ENCODE data around the gene SLC24A3. TPM values are rescaled to one million over a fixed set of nuclear protein-coding genes. Genes with fewer than 3 reads are reported as not detected.

SLC24A3 gene
- total RNA-seq, 1 donor from 2014 or later: not detected

DNA sequence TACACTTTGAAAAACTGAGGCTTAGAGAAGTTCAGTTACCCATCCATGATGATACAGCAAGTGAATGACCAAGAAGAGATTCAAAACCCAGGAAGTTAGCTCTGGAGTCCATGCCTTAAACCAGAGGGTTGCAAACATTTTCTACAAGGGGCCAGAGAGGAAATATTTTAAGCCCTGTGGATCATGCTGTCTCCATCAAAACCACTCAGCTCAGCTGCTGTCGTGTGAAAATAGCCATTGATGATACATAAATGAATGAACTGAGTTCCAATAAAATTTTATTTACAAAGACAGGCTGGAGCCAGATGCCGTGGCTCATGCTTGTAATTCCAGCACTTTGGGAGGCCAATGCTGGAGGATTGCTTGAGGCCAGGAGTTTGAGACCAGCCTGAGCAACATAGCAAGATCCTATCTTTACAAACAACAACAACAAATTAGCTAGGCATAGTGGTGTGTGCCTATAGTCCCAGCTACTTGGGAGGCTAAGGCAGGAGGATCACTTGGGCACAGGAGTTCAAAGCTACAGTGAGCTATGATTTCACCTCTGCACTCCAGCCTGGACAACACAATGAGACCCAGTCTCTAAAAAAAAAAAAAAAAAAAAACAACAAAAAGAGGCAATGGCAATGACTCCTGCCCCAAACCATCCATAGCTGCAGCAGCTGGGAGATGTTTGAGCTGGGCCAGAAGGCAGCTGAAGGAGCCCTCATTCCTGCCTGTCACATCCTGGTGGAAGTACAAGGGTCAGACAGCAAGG, 501.6 kb downstream of the SLC24A3 start:
- intact Hi-C loops (cut with micrococcal nuclease): no loop called here
- Mint-ChIP-seq H3K27ac (no peak overlapping the region), H3K4me1 (ENCODE audit: low read depth) (no peaks in the 10 kb centered on the region), H3K4me3 (ENCODE audit: low read depth) (no peak overlapping the region), H3K9me3 (peaks cover 6% of the 10 kb centered on the region), H3K27me3 (ENCODE audit: low read depth) (no peaks in the 10 kb centered on the region), H3K36me3 (ENCODE audit: low read depth) (no peaks in the 10 kb centered on the region)
- no peak for DNase-seq (ENCODE audit: low spot score)

DNA sequence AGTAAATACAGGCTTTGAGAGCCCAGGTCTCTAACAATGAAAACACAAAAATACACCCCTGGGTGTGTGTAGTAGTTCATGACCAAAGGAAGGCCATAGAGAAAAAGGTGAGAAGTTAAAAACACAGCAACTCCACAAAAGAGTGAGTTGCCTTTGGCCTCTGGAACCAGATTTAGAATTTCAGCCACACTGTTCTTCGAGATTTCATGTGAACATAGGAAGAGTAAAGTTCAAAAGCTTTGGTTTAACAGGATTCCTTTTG, 502.1 kb downstream of the SLC24A3 start:
- Mint-ChIP-seq H3K9me3 (peaks cover 6% of the 10 kb centered on the region), H3K27me3 (ENCODE audit: low read depth) (no peaks in the 10 kb centered on the region), H3K27ac (no peak overlapping the region), H3K36me3 (ENCODE audit: low read depth) (no peaks in the 10 kb centered on the region), H3K4me3 (ENCODE audit: low read depth) (no peak overlapping the region), H3K4me1 (ENCODE audit: low read depth) (no peaks in the 10 kb centered on the region)
- intact Hi-C loops (cut with micrococcal nuclease): no loop called here
- no peak for DNase-seq (ENCODE audit: low spot score)

- no peaks in the 10 kb centered on the region for H3K27me3 Mint-ChIP-seq (ENCODE audit: low read depth)
- no peaks in the 10 kb centered on the region for H3K36me3 Mint-ChIP-seq (ENCODE audit: low read depth)
- DNase-seq (ENCODE audit: low spot score): no peak
- H3K4me1 Mint-ChIP-seq (ENCODE audit: low read depth): no peaks in the 10 kb centered on the region
- no peak overlapping the region for H3K4me3 Mint-ChIP-seq (ENCODE audit: low read depth)
- no peak overlapping the region for H3K27ac Mint-ChIP-seq
- H3K9me3 Mint-ChIP-seq: peaks cover 3% of the 10 kb centered on the region
- intact Hi-C loops (cut with micrococcal nuclease): no loop called here
Measured at GRCh38 chr20:19715986-19716385, 503.5 kb downstream of the SLC24A3 start.

GRCh38 chr20:19718880-19719279, 506.4 kb downstream of the SLC24A3 start:
- intact Hi-C loops (cut with micrococcal nuclease): no loop called here
- no peak overlapping the region for H3K4me3 Mint-ChIP-seq (ENCODE audit: low read depth)
- no peaks in the 10 kb centered on the region for H3K27me3 Mint-ChIP-seq (ENCODE audit: low read depth)
- H3K27ac Mint-ChIP-seq: no peak overlapping the region
- no peaks in the 10 kb centered on the region for H3K9me3 Mint-ChIP-seq
- no peaks in the 10 kb centered on the region for H3K4me1 Mint-ChIP-seq (ENCODE audit: low read depth)
- DNase-seq (ENCODE audit: low spot score): no peak
- no peaks in the 10 kb centered on the region for H3K36me3 Mint-ChIP-seq (ENCODE audit: low read depth)

DNA sequence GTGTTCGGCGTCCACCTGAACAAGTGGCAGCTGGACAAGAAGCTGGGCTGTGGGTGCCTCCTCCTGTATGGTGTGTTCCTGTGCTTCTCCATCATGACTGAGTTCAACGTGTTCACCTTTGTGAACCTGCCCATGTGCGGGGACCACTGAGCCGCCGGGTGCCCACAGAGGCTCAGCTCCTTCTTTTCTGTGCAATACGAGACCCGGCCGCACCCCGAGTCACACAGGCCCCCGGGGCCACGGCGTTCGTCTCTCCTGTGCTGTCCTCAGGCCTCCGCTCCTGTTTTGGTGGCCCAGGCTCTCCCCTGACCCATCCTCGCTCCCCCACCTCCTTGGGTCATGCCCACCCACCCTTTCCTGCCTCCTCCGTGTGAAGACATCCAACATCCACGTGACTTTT, 508.5 kb downstream of the SLC24A3 start:
- no peaks in the 10 kb centered on the region for H3K9me3 Mint-ChIP-seq
- DNase-seq (ENCODE audit: low spot score): no peak
- no peaks in the 10 kb centered on the region for H3K27me3 Mint-ChIP-seq (ENCODE audit: low read depth)
- no peaks in the 10 kb centered on the region for H3K4me1 Mint-ChIP-seq (ENCODE audit: low read depth)
- H3K4me3 Mint-ChIP-seq (ENCODE audit: low read depth): no peak overlapping the region
- no peak overlapping the region for H3K27ac Mint-ChIP-seq
- intact Hi-C loops (cut with micrococcal nuclease): no loop called here
- H3K36me3 Mint-ChIP-seq (ENCODE audit: low read depth): no peaks in the 10 kb centered on the region

DNA sequence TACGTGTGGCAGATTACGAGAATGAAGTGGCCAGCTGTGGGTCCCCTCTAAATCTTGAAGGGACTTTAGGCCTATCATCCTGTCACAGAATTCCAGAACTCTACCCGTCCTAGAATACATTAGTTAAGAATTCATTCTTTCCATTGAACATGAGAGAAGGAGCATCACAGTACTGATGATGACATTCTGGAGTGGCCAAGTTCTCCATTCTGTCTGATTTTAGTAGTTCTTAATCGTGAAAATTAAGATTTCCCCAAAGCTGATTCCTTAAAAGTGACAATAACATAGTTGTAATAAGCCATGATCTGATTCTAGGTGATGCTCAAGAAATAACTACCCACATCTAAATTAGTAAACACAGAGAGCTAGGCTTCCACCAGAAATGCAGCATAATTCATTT, 510.6 kb downstream of the SLC24A3 start:
- no peak for DNase-seq (ENCODE audit: low spot score)
- H3K36me3 Mint-ChIP-seq (ENCODE audit: low read depth): no peaks in the 10 kb centered on the region
- no peak overlapping the region for H3K4me3 Mint-ChIP-seq (ENCODE audit: low read depth)
- H3K4me1 Mint-ChIP-seq (ENCODE audit: low read depth): no peaks in the 10 kb centered on the region
- H3K27me3 Mint-ChIP-seq (ENCODE audit: low read depth): no peaks in the 10 kb centered on the region
- no peaks in the 10 kb centered on the region for H3K9me3 Mint-ChIP-seq
- intact Hi-C loops (cut with micrococcal nuclease): no loop called here
- H3K27ac Mint-ChIP-seq: no peak overlapping the region

DNA sequence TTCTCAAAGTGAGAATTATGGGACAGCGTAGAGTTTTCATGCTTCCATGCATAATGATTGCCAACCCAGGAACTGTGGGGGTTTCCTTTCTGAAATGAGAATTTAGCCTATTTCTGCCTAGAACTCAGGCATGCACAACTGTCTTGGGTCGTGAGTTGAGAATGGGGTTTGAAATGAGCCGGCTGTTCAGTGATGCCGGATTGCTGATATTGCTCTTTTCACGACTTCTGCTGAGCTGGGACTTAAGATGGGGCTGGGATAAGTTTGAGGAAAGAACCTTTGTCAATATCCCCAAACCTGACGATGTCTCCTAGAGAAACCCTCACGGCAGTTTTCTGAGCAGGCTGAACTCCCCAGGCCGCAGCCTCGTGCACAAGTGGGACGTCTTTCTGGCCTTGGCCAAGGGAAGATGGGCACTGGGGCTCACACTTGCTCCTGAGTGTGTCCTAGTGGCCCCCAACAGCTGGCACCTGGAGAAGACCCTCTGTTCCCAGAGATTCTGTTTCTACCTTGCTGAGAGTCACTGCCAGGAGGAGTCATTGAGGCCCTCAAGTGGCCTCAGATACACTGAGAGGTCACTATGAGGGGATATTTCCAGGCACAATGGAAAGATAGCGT, 511.5 kb downstream of the SLC24A3 start:
- no peaks in the 10 kb centered on the region for H3K27me3 Mint-ChIP-seq (ENCODE audit: low read depth)
- H3K27ac Mint-ChIP-seq: no peak overlapping the region

DNA sequence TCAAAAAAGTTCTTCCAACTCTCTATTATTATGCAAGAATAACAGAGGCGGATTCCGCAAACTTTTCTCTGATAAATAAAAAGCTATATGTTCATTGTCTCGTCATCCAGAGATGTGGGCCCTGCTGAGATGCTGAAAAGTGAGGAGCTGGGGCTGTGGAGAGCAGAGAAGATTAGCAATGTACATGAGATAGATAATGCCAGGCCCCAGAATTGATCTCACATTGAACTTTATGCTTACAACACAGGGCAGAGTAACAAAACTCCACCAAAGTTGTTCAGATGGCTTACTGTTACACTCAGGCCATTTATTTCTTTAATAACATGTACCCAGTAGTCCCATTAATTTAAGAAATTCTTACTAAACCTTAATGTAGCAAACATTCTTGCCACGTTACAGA, 512.9 kb downstream of the SLC24A3 start:
- Mint-ChIP-seq H3K27me3 (ENCODE audit: low read depth) (no peaks in the 10 kb centered on the region), H3K4me3 (ENCODE audit: low read depth) (no peak overlapping the region), H3K27ac (no peak overlapping the region), H3K4me1 (ENCODE audit: low read depth) (no peaks in the 10 kb centered on the region), H3K9me3 (no peaks in the 10 kb centered on the region), H3K36me3 (ENCODE audit: low read depth) (no peaks in the 10 kb centered on the region)
- DNase-seq (ENCODE audit: low spot score): no peak
- intact Hi-C loops (cut with micrococcal nuclease): no loop called here

More for the DNA sequence above, 511.5 kb downstream of the SLC24A3 start:
- Mint-ChIP-seq H3K9me3 (no peaks in the 10 kb centered on the region), H3K4me3 (ENCODE audit: low read depth) (no peak overlapping the region), H3K4me1 (ENCODE audit: low read depth) (no peaks in the 10 kb centered on the region), H3K36me3 (ENCODE audit: low read depth) (no peaks in the 10 kb centered on the region)
- DNase-seq (ENCODE audit: low spot score): no peak
- intact Hi-C loops (cut with micrococcal nuclease): no loop called here

GRCh38 chr20:19725814-19726525, 513.5 kb downstream of the SLC24A3 start:
- Mint-ChIP-seq H3K36me3 (ENCODE audit: low read depth) (no peaks in the 10 kb centered on the region), H3K27ac (no peak overlapping the region), H3K9me3 (no peaks in the 10 kb centered on the region), H3K27me3 (ENCODE audit: low read depth) (no peaks in the 10 kb centered on the region), H3K4me1 (ENCODE audit: low read depth) (no peaks in the 10 kb centered on the region), H3K4me3 (ENCODE audit: low read depth) (no peak overlapping the region)
- no peak for DNase-seq (ENCODE audit: low spot score)
- intact Hi-C loops (cut with micrococcal nuclease): no loop called here

GRCh38 chr20:19727251-19727847, 514.9 kb downstream of the SLC24A3 start:
- no peak for DNase-seq (ENCODE audit: low spot score)
- Mint-ChIP-seq H3K9me3 (no peaks in the 10 kb centered on the region), H3K27ac (no peak overlapping the region), H3K4me3 (ENCODE audit: low read depth) (no peak overlapping the region), H3K36me3 (ENCODE audit: low read depth) (no peaks in the 10 kb centered on the region), H3K4me1 (ENCODE audit: low read depth) (no peaks in the 10 kb centered on the region), H3K27me3 (ENCODE audit: low read depth) (no peaks in the 10 kb centered on the region)
- intact Hi-C loops (cut with micrococcal nuclease): no loop called here

GRCh38 chr20:19729672-19730071, 517.2 kb downstream of the SLC24A3 start:
- Mint-ChIP-seq H3K4me1 (ENCODE audit: low read depth) (no peaks in the 10 kb centered on the region), H3K4me3 (ENCODE audit: low read depth) (no peak overlapping the region), H3K36me3 (ENCODE audit: low read depth) (no peaks in the 10 kb centered on the region), H3K9me3 (no peaks in the 10 kb centered on the region), H3K27ac (no peak overlapping the region), H3K27me3 (ENCODE audit: low read depth) (no peaks in the 10 kb centered on the region)
- intact Hi-C loops (cut with micrococcal nuclease): no loop called here
- DNase-seq (ENCODE audit: low spot score): no peak

DNA sequence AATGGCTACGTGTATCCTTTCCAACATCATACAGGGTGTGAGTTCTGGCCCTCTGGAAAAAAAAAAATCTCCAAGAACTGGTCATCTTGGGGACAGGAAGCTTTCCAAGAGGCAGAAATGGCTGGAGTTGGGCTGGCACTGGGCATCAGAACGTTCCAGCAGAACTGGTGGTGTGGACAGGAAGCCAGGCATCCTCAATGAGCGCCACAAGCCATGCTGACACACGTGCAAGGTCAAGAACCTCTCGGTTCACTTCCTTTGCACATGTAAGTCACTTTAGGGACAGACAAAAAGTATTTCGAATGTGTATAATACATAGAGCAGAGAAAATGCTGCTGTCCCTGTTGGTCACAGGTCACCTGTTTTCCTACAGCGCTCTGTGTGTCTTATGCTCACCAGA, 518.3 kb downstream of the SLC24A3 start:
- intact Hi-C loops (cut with micrococcal nuclease): no loop called here
- Mint-ChIP-seq H3K36me3 (ENCODE audit: low read depth) (no peaks in the 10 kb centered on the region), H3K4me3 (ENCODE audit: low read depth) (no peak overlapping the region)

DNA sequence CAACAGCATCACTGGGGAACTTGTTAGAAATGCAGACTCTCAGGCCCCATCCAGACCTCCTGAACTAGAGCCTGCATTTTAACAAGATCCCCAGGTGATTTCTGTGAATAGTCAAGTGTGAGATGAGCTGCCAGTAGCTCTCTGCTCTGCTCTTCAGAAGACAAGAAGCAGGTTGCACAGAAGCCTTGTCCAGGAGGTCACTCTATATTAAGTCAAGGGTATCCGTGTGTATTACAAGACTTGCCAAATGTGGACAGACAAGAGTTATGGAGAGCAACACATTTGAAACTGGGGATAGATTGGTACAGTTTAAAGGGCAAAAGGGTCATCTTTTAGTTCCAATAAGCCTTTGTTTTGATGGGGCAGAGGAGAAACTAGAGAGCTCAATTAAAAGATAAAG, 522.4 kb downstream of the SLC24A3 start:
- H3K9me3 Mint-ChIP-seq: no peaks in the 10 kb centered on the region
- no peak overlapping the region for H3K4me3 Mint-ChIP-seq (ENCODE audit: low read depth)
- no peak overlapping the region for H3K27ac Mint-ChIP-seq
- no peak for DNase-seq (ENCODE audit: low spot score)
- H3K4me1 Mint-ChIP-seq (ENCODE audit: low read depth): peaks cover 4% of the 10 kb centered on the region
- intact Hi-C loops (cut with micrococcal nuclease): no loop called here
- H3K27me3 Mint-ChIP-seq (ENCODE audit: low read depth): no peaks in the 10 kb centered on the region
- H3K36me3 Mint-ChIP-seq (ENCODE audit: low read depth): no peaks in the 10 kb centered on the region

More for the DNA sequence above, 518.3 kb downstream of the SLC24A3 start:
- Mint-ChIP-seq H3K27me3 (ENCODE audit: low read depth) (no peaks in the 10 kb centered on the region), H3K9me3 (no peaks in the 10 kb centered on the region), H3K4me1 (ENCODE audit: low read depth) (peaks cover 3% of the 10 kb centered on the region), H3K27ac (no peak overlapping the region)
- DNase-seq (ENCODE audit: low spot score): no peak

Measured in activated T-helper 2 cell treated with anti-CD3 and anti-CD28 coated beads, Interferon-gamma antibody, Interleukin-2, Interleukin-4, amounts not matched to agents 10 μg/mL and 5 μg/mL and 100 μg/mL, durations not matched to agents 14 hours and 24 hours and 36 hours (primary cell).